ENCODE results near the gene E2F1.

E2F1 gene

GRCh38 chr20:33696448-33696847, 10.3 kb upstream of the E2F1 start:
- Histone ChIP-seq H3K36me3 (ENCODE audit: control insufficient read depth, low read length) (no peaks in the 10 kb centered on the region), H3K27me3 (ENCODE audit: control insufficient read depth, low read length) (no peaks in the 10 kb centered on the region), H3K79me2 (ENCODE audit: control insufficient read depth, low read length) (no peaks in the 10 kb centered on the region), H3F3A (ENCODE audit: control insufficient read depth, insufficient read depth) (no peaks in the 10 kb centered on the region), H3K4me2 (ENCODE audit: low read length) (no peak overlapping the region), H4K20me1 (ENCODE audit: control insufficient read depth, insufficient read depth, low read depth, low read length) (no peaks in the 10 kb centered on the region), H3K4me1 (ENCODE audit: control insufficient read depth, low read length) (no peaks in the 10 kb centered on the region), H3K9me2 (replicated peaks; ENCODE audit: control insufficient read depth, low read length) (no peaks in the 10 kb centered on the region), H3K4me3 (ENCODE audit: low read length) (no peak overlapping the region), H3K27ac (ENCODE audit: low read depth, low read length) (no peak overlapping the region), H3K9me3 (ENCODE audit: control insufficient read depth, insufficient read depth, low read length) (no peaks in the 10 kb centered on the region)
- TF ChIP-seq CTCF (IDR thresholded peaks at IDR 0.05; ENCODE audit: low read depth, low read length, poor library complexity, severe bottlenecking): no peak
- no peak for TF ChIP-seq EZH2phosphoT487 (IDR thresholded peaks at IDR 0.05; ENCODE audit: borderline replicate concordance, low read length)

DNA sequence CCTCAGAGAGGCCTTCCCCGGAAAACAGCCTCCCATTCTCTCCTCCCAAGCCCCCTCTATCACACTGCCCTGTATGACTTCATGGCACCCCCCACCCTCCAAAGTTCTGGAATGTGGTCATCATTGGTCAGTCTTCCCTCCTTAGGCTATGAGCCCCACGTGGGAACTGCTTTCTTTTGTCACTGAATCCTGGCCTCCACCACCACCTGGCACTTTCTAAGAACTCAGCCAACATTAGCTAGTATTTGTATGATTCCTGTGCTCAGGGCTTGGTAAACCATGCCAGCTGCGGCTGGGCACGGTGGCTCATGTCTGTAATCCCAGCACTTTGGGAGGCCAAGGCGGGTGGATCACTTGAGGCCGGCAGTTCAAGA, 8.4 kb upstream of the E2F1 start:
- Histone ChIP-seq H3K27ac (ENCODE audit: low read depth, low read length) (no peak overlapping the region), H4K20me1 (ENCODE audit: control insufficient read depth, insufficient read depth, low read depth, low read length) (no peaks in the 10 kb centered on the region), H3K4me3 (ENCODE audit: low read length) (no peak overlapping the region), H3K27me3 (ENCODE audit: control insufficient read depth, low read length) (no peaks in the 10 kb centered on the region), H3K4me2 (ENCODE audit: low read length) (no peak overlapping the region), H3F3A (ENCODE audit: control insufficient read depth, insufficient read depth) (0 out of 2 replicates have a peak, but pooled peaks cover 2% of the 10 kb centered on the region), H3K36me3 (ENCODE audit: control insufficient read depth, low read length) (no peaks in the 10 kb centered on the region), H3K4me1 (ENCODE audit: control insufficient read depth, low read length) (peaks cover 9% of the 10 kb centered on the region), H3K9me3 (ENCODE audit: control insufficient read depth, insufficient read depth, low read length) (no peaks in the 10 kb centered on the region), H3K9me2 (replicated peaks; ENCODE audit: control insufficient read depth, low read length) (no peaks in the 10 kb centered on the region), H3K79me2 (ENCODE audit: control insufficient read depth, low read length) (no peaks in the 10 kb centered on the region)
- TF ChIP-seq EZH2phosphoT487 (IDR thresholded peaks at IDR 0.05; ENCODE audit: borderline replicate concordance, low read length) (no peak), CTCF (IDR thresholded peaks at IDR 0.05; ENCODE audit: low read depth, low read length, poor library complexity, severe bottlenecking) (no peak)

- H4K20me1 ChIP-seq (ENCODE audit: control insufficient read depth, insufficient read depth, low read depth, low read length): no peaks in the 10 kb centered on the region
- no peak overlapping the region for H3K27ac ChIP-seq (ENCODE audit: low read depth, low read length)
- H3K4me2 ChIP-seq (ENCODE audit: low read length): no peak overlapping the region
- H3K79me2 ChIP-seq (ENCODE audit: control insufficient read depth, low read length): no peaks in the 10 kb centered on the region
- H3K4me1 ChIP-seq (ENCODE audit: control insufficient read depth, low read length): peaks cover 15% of the 10 kb centered on the region
- no peaks in the 10 kb centered on the region for H3K9me2 ChIP-seq (replicated peaks; ENCODE audit: control insufficient read depth, low read length)
- H3K27me3 ChIP-seq (ENCODE audit: control insufficient read depth, low read length): no peaks in the 10 kb centered on the region
- no peaks in the 10 kb centered on the region for H3K36me3 ChIP-seq (ENCODE audit: control insufficient read depth, low read length)
- H3F3A ChIP-seq (ENCODE audit: control insufficient read depth, insufficient read depth): 0 out of 2 replicates have a peak, but pooled peaks cover 2% of the 10 kb centered on the region
- no peaks in the 10 kb centered on the region for H3K9me3 ChIP-seq (ENCODE audit: control insufficient read depth, insufficient read depth, low read length)
- H3K4me3 ChIP-seq (ENCODE audit: low read length): no peak overlapping the region
- TF ChIP-seq EZH2phosphoT487 (IDR thresholded peaks at IDR 0.05; ENCODE audit: borderline replicate concordance, low read length): no peak
- no peak for TF ChIP-seq CTCF (IDR thresholded peaks at IDR 0.05; ENCODE audit: low read depth, low read length, poor library complexity, severe bottlenecking)
These were observed 7.8 kb upstream of the E2F1 start for GRCh38 chr20:33693741-33694638.

Measured in DOHH2 (cell line).